ENCODE data around the gene PRKG2.

PRKG2 gene

DNA sequence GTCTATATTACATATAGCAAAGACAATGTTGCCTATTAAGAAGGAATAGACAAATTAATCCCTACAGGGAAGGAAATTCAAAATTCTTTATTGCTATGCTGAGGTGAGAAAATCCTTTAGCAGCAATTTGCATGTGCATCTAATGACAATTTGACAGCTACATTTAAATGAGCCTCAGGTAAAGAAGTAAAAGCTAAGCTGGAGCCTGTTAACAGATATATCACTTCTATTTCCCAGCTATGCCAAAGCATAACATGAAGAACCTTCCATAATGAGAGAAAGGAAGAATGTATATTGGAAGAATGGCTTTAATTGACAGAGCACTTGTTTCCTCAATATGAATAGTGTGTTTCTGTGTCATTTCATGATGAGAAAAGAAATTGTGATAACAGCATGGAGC is 112.9 kb downstream of the PRKG2 start:
- in situ Hi-C loops (cut with HindIII; ENCODE audit: low sequenced_read_pairs) = no loop called here

DNA sequence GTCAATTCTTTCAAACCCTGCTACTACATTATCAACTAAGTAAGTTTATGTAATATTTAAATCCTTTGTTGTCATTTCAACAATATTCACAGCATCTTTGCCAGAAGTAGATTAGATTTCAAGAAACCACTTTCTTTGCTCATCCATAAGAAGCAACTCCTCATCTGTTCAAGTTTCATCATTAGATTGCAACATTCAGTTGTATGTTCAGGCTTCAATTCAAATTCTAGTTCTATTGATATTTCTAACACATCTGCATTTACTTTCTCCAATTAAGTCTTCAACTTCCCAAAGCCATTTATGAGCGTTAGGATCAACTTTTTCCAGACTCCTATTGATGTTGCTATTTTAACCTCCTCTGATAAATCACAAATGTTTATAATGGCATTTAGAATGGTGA is 118.5 kb downstream of the PRKG2 start:
- in situ Hi-C loops (cut with HindIII; ENCODE audit: low sequenced_read_pairs) = no loop called here

DNA sequence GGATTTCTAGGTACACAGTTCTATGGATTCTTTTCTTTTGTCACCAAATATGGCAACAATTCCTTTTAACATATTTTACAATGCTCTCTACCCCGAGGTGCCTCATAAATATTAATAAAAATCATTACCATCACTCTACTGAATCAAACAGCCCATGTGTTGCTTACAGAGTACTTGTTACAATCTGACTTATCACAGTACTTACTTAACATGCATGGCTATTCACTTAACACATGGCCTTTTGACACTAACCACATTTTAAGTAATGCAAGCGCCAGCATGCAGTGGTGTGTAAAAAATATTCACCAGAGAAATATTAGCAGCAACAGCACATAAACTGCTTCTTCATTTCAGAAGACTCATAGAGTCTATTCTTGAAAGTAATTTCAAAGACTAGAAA is 119.6 kb downstream of the PRKG2 start:
- in situ Hi-C loops (cut with HindIII; ENCODE audit: low sequenced_read_pairs) = no loop called here

DNA sequence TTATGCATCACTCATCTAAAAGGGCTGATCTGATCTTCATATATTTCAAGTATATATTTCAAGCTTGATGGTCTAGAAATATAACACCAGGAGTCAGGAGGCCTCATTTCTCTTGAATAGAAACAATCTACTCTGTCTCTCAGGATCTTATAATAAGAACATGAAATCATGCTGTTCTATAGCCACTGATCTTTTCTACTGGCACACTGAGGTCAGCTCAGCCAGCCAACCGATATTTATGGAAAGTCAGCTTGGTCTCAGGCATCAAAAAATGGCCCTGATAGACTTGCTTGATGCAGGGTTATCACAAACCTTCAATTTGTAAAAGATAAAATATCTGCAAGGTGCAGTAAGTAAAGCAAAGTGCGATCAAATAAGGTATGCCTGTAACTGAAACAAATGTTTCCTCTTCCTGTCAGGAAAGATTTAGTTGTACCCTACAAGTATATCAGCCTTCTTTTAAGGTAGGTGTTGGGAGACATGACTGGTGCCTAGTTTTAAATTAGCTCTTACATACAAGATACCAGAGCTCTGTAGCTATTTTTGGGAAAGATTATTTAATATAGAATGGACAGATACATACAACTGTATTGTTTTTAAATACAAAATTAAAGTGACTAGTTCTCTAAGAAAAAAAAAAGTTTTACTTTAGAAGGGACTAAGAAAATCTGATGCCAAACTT is 121.2 kb downstream of the PRKG2 start:
- in situ Hi-C loops (cut with HindIII; ENCODE audit: low sequenced_read_pairs) = no loop called here

DNA sequence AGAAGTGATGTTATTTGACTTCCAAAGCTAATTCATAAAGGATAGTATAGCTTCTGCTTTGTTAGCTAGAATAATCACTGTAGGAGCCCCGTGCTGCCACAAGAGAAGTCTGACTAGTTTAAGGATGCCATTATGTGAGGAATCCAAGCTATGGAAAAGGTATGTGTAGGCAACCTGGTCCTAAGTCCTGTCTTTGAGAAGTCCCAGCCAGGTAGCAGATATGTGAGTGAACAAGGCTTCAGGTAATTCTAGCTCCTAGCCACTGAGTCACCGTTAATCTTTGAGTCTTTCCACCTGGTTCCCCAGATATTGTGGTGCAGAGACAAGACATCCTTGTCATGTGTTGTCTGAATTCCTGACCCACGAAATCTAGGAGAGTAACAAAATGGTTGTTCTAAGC is 129.0 kb downstream of the PRKG2 start:
- in situ Hi-C loops (cut with HindIII; ENCODE audit: low sequenced_read_pairs) = no loop called here

DNA sequence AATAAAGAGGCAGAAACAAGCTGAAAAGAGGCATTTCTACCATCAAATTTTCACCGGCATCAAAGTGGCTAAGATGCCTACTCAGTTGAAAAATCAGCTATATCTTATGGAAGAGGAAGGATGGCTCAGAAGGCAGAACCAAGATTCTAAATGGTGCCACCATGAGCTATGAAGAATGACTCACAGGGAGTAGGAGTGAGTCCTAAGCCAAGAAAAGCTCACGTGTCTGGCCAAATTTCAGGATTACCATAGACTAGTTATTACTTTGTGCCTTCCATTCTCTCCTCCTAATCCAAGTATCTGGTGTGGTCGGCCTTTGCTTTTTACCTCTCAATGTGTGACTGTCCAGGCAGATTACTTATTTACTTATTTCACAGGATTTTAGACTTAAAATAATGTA is 129.7 kb downstream of the PRKG2 start:
- in situ Hi-C loops (cut with HindIII; ENCODE audit: low sequenced_read_pairs) = no loop called here

DNA sequence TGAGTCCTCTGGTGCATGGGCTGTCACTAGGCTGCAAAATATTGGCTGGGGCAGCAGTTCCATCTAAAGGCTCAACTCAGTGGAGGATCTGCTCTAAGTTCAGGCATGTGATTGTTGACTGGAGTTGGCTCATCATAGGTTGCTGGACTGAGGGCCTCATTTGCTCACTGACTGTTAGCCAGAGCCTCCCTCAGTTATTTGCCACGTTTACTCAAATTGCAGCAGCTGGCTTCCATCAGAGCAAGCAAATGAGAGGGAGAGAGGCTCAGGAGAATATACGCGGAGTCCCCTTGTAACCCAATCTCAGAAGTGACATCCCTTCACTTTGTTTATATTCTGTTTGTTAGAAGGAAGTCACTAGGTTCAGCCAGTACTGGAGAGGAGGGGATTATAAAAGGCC is 130.4 kb downstream of the PRKG2 start:
- in situ Hi-C loops (cut with HindIII; ENCODE audit: low sequenced_read_pairs) = no loop called here

DNA sequence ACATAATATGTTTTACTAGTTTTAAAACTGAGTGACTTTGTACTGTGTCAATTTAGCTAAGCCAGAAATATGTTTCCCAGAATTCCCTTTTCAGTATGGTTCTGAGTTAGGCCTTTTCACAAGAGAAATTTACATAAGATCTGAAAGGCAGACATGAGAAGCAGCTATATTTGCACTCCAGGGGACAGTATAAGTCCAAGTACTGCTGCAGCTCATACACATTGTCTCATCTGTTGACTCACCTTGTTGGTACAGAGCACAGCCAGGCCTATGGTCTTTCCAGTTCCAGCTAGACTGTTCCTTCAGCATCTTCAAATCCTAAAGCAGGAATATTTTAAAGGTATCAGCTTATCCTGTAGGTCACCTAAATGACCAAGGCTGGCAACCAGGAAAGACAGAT is 131.0 kb downstream of the PRKG2 start:
- in situ Hi-C loops (cut with HindIII; ENCODE audit: low sequenced_read_pairs) = no loop called here

DNA sequence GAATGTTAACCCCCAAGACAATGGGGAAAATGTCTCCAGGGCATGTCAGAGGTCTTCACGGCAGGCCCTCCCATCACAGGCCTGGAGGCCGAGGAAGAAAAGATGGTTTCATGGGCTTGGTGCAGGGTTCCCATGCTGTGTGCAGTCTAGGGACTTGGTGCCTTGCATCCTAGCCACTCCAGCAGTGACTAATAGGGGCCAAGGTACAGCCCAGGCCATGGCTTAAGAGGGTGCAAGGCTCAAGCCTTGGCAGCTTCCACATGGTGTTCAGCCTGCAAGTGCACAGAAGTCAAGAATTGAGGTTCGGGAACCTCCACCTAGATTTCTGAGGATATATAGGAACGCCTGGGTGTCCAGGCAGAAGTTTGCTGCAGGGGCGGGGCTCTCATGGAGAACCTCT is 133.9 kb downstream of the PRKG2 start:
- in situ Hi-C loops (cut with HindIII; ENCODE audit: low sequenced_read_pairs) = no loop called here

DNA sequence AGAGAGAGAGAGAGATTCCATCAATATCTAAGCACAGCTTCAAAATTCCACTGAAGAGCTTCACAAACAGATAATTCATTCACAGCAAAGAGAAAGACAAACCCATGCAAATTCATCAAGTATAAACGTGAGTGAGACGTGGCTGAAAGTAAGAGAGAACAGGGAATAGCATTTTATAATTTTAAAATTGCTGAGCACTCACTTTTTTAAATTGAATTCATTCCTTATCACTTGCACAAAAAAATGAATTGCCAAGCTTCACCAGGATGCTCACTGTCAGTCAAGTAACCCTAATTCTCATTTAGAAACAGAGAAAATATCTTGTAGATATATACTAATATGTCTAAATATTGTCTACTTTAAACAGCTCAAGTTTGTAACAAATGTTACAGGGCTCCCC is 144.0 kb downstream of the PRKG2 start:
- in situ Hi-C loops (cut with HindIII; ENCODE audit: low sequenced_read_pairs) = no loop called here

DNA sequence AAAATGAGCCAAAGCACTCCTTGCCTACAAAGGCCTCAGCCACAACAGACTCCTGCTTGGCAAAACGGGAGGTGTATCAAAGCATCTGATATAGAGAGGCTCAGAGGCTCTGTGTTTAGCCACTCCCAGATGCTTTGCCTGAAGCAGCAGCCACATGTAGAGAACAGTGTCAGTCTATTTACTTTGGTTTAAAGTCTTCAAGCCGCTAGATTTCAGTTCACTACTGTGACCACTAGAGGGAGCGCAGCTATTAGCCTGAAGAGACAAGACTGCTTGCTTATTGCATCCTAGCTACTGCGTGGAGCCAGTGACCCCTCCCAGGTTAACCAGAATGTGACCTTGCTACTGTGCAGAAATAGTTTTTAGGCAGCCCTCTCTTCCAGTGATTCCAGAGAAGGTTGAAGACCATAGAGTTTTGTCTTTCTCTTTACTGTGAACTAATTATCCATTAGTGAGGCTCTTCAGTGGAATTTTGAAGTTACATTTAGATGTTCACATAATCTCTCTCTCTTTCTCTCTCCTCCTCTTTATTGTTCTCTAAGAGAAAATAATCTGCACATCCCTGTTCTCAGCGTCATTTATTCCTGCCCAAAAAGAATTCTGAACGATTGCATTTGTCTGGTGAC is 145.2 kb downstream of the PRKG2 start:
- in situ Hi-C loops (cut with HindIII; ENCODE audit: low sequenced_read_pairs) = no loop called here

DNA sequence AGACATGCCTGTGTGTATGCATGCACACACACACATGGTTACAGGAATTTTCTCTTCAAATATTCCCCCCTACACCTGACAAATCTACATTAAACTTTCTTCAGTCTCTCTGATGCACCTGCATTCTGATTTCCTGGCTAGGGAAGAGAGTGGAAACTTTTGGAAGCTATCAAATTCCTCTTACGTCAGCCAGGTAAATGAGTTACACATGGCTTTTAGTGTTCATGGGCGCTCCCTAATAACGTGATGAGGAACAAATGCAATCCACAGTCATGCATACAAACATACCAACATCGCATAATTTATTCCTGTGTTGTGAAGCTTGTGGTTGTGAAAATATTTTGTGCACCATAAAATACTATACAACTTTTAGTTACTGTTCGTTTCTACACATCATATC is 149.6 kb downstream of the PRKG2 start:
- in situ Hi-C loops (cut with HindIII; ENCODE audit: low sequenced_read_pairs) = no loop called here

DNA sequence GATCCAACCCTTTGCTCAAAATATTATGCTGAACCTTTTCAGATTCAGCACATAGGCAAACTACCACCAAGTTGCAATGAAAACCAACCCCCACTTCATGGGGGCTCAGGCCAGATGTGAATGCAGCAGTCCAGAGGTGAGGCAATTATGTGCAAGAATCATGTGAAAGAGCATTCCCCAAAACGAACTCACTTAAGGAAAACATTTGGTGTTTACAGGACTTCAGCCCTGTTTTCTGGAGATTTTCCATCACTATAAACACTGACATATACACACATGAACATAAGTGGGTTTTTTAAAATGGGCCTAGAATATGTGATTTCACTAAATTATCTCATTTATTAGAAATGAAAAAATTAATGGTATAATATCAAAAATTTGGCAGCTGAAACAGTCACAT is 153.0 kb downstream of the PRKG2 start:
- in situ Hi-C loops (cut with HindIII; ENCODE audit: low sequenced_read_pairs) = no loop called here

DNA sequence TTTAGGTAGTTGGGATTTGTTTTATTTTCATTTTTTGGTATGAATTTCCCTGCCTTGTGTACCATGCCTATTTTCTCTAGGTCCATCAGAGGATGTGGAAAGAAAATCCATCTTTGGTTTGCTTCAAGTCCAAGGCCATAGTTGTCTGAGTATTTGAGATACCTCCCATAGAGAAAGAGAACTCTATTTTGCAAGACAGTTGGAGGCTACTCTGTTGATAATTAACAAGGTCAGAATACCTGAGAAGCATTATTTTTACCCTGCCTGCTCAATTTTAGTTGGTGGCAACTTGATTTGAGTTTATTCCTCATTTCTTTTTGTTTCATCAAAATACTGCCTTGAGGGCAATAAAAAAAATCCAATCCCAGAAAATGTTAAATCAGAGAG is 153.7 kb downstream of the PRKG2 start:
- in situ Hi-C loops (cut with HindIII; ENCODE audit: low sequenced_read_pairs) = no loop called here

DNA sequence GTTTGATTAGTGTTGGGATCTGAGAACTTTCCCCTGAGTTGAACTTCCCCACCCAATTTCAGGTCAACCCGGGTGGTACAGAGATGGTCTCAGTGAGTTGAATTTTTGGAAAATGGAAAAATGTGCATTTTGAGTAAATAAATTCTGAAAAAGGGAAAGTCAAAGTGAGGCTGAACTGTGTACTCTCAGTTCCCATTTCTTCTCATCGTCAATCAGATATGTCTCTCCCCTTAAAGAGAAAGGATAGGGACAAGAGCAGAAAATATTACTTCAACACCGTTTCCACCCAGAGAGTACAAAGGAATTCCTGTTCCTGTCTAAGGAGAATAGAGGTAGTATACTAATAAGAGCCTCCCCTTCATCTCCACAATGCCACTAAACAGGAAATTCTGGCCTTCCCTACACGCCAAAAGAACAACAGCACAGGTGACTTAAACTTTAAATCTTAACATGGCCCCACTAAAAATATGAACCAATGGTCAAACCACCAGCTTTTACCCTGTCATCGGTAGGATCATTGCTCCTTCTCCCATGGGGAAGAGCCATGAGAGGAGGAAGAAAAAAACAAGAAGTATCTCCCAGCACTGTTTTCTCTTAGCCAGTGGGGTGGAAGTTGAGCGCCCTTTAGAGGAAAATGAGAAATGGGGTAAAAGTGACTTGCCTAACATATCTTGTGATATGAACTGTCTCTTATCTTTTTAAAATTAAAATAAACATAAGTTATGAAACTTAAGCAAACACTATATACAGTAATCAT is 154.3 kb downstream of the PRKG2 start:
- in situ Hi-C loops (cut with HindIII; ENCODE audit: low sequenced_read_pairs) = no loop called here

DNA sequence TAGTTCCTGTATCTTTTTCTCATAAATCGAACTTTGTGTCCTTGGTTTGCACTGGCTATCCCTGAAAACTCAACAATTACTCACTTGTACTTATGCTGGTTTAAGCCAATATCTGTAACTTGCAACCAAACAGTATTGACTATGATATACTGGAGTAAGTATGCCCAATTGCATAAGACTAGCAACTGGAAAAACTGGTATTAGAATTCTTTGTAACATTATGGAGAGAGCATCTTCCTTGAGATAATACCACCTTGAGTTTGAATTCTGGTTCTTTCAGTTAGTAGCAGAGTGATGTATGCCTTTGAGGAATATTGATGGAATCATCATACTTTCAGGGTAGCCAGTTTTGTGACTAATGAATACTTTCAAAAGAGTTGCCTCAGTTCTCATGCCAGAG is 156.4 kb downstream of the PRKG2 start:
- in situ Hi-C loops (cut with HindIII; ENCODE audit: low sequenced_read_pairs) = no loop called here

DNA sequence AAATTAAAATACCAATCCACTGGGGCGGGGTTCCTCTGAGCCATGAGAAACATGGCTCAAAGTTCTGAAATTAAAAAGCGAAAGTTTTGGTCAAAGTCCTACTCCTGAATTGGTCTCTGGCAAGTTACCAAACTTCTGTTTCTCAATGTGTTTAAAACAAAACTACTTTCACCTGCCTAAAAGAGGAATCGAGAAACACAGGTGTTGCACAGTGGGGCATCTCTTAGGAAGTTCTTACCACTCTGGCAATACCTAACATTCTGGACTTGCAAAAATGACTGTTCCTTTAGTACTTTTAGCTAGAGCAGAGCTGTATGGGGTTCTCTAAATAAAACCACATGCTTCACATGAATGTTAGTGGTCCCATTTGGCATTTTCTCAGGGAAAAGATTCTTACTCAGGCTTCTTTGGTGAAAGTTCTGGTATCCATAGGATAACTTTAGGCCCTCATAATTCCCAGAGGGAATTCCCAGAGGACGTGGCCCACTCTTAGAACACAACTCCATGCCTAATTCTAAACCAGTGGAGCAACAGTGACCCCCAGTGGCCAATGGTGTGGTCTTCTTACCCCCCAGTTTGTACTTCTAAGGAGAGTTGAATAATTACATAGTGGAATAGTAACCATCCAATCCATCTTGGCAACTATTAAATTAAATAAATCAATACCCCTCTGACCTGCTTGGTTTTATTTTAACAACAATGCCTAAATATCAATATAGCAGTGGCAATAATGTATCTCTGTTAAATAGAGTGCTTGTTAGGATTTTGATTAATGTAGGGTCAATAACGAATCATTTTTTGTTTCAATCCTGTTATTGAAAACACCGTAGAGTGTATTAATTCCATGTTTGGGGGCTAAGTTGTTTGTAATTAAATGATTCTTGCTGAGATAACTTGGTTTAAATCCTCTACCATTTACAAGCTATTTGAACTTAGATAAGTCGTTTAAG is 162.6 kb downstream of the PRKG2 start:
- in situ Hi-C loops (cut with HindIII; ENCODE audit: low sequenced_read_pairs) = no loop called here

DNA sequence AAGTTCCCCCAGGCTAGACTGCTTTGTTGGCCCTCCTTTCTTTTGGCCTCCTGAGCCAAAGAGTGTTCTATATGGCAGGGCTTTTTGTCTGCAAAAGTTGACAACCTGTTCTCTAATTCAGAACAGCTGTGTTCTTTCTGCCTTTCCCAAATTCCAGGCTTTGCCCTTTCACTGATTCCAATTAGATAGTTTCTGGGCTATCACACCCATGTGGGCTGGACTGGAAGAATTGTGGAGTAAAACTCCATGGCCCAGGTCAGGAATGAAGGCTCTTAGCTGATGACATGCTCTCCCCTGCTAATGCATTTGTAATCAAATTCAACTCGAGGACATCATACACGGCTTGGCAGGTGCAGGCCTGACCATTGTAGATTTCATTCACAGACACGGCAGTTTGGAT is 165.1 kb downstream of the PRKG2 start:
- in situ Hi-C loops (cut with HindIII; ENCODE audit: low sequenced_read_pairs) = loop anchor here (5.0 to 25.0 kb wide), 2 partner anchors 58 to 688 kb away; no protein-coding TSS in a partner anchor

DNA sequence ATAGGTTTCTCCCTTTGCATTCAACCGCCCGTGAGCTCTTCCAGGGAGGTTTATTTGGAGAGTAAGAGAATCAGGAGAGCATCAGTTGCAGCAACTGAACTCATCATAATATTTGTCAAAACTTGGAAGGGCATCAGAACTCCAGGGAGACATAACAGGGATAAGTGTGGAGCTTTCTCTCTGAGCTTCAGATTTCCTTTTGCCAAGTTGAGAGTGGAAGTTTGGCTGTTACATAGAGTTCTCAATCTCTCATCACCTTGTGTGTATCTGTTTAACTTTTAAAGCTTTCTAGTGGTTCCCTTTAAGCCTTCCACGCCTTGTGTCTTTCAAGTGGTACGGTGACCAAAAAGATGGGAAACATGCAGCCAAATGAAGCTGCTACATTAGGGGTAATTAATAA is 165.7 kb downstream of the PRKG2 start:
- in situ Hi-C loops (cut with HindIII; ENCODE audit: low sequenced_read_pairs) = loop anchor here (5.0 to 25.0 kb wide), 2 partner anchors 57 to 687 kb away; no protein-coding TSS in a partner anchor

DNA sequence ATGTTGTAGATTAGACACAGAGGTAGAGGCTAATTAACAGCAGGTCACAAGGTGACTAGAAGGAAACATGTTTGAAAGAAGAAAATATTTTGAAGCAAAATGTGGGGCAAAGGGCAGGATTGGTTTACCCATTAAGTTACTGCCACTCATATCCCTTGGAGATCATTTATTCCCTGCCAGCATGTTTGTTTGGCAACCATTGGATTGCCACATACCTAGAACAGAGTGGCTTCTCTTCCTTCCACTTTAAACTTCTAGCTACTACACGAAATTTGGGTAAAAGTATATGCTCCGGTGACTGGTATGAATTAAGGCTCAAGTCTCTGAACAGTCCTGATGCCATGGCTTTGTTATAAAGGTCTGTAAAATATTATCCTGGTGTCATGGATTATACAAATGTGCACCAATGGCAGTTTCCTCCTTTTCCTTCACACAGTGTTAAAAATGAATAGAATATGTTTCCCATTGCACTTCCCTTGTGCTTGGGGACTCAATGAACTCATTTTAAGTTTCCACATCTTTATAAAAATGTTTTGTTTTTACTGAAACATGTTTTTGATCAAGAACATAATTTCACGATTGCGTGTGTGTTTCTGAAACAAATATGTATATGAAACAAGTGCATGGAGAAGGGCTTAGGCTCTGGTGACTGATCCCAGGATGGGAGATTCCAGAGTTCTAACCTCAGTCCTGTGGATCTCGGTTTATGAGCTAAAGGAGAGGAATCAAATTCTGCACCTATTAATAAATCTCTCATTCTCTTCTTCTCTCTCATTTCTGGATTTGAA is 172.2 kb downstream of the PRKG2 start:
- in situ Hi-C loops (cut with HindIII; ENCODE audit: low sequenced_read_pairs) = loop anchor here (25.0 kb wide), 1 partner anchor 680 kb away; no protein-coding TSS in a partner anchor
